NB4 (cell line): Measurements from ENCODE around the gene IGFBP4.

Source experiments
- CTCF ChIP-seq: IDR thresholded peaks from one replicate; pipeline ENCODE4 v1.5.1; 2012; ENCODE audit warnings: low read depth, low read length
- POLR2A ChIP-seq: IDR thresholded peaks from 2 replicates; pipeline ENCODE4 v1.6.1; 2011; ENCODE audit warnings: mild to moderate bottlenecking; ENCODE audit not compliant: insufficient read length; ENCODE audit errors: extremely low read depth

GRCh38 chr17:40479754-40480480 is 36.7 kb downstream of the IGFBP4 start:
- TF ChIP-seq CTCF: no peak
- no peak for TF ChIP-seq POLR2A
